HG02763 (cell line): Measurements from ENCODE around the gene CCDC61.

Experiments used
- ATAC-seq: cut with Tn5 transposase; IDR thresholded peaks from one replicate; pipeline ENCODE4 v1.9.1; 2021; ENCODE audit warnings: mild to moderate bottlenecking, moderate library complexity; ENCODE audit not compliant: unreplicated experiment

Gene CCDC61

GRCh38 chr19:46015687-46016425 is 20.6 kb downstream of the CCDC61 start:
- no peak for ATAC-seq

- no peak for ATAC-seq
Measured at GRCh38 chr19:46016426-46017094, 21.3 kb downstream of the CCDC61 start.

GRCh38 chr19:46017095-46017429 is 21.8 kb downstream of the CCDC61 start:
- no peak for ATAC-seq

- ATAC-seq, result no peak
Measured at GRCh38 chr19:46017874-46018675, 22.8 kb downstream of the CCDC61 start.

GRCh38 chr19:46018729-46019251 is 23.5 kb downstream of the CCDC61 start:
- no peak for ATAC-seq

GRCh38 chr19:46019270-46019669 is 24.0 kb downstream of the CCDC61 start:
- ATAC-seq, result no peak

- ATAC-seq, result no peak
Measured at GRCh38 chr19:46020819-46021125, 25.5 kb downstream of the CCDC61 start.

- ATAC-seq, result no peak
Measured at GRCh38 chr19:46021531-46022041, 26.3 kb downstream of the CCDC61 start.

- ATAC-seq, result no peak
Measured at GRCh38 chr19:46022061-46022430, 26.8 kb downstream of the CCDC61 start.

GRCh38 chr19:46022431-46023310 is 27.4 kb downstream of the CCDC61 start, which contains the start of gene PGLYRP1:
Gene PGLYRP1 (minus strand): TSS chr19:46023053. CDS start chr19:46023021, 32 bp downstream.
- no peak for ATAC-seq

GRCh38 chr19:46023311-46023779 is 28.1 kb downstream of the CCDC61 start:
- ATAC-seq, result no peak

GRCh38 chr19:46025835-46026234 is 30.6 kb downstream of the CCDC61 start:
- no peak for ATAC-seq

- ATAC-seq, result no peak
Measured at GRCh38 chr19:46030812-46031550, 35.7 kb downstream of the CCDC61 start.

GRCh38 chr19:46031781-46032596 is 36.7 kb downstream of the CCDC61 start:
- no peak for ATAC-seq

- ATAC-seq, result no peak
Measured at GRCh38 chr19:46032597-46033025, 37.3 kb downstream of the CCDC61 start.

GRCh38 chr19:46033401-46033800 is 38.1 kb downstream of the CCDC61 start:
- no peak for ATAC-seq

- no peak for ATAC-seq
Measured at GRCh38 chr19:46035546-46035945, 40.3 kb downstream of the CCDC61 start.

GRCh38 chr19:46035986-46036743 is 40.9 kb downstream of the CCDC61 start:
- ATAC-seq, result no peak
